VCaP (cell line): ENCODE results near the gene WBP1L.

Source experiments
- H3K27ac ChIP-seq: fragments of 450-650 bp; 2 replicates; pipeline ENCODE4 v1.5.1; 2017
- TF ChIP-seq, protein P1 (sequence below): fragments of 450-650 bp; conservative IDR thresholded peaks from 2 replicates; pipeline ENCODE4 v1.5.1; 2017; ENCODE audit warnings: mild to moderate bottlenecking, moderate library complexity

Gene WBP1L

DNA sequence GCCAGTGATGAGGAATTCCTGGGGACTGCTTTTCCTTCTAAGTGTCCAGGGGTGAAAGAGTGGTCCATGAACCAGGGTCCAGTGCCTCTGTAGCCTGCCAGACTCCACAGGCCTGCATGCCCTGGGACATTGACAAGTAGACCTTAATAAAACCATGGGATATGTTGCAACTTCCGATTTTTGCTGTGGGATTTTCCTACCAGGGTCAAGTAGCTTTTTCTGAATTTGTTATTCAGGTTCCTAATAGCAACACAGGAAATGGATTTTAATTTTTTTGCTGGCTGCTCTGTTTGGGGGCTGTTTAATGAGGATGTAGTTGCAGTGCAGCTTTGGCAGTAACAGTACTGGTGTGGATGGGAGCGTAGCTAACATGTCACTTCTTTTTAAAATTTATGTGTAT lies 42.1 kb downstream of the WBP1L start:
- no peak overlapping the region for H3K27ac ChIP-seq
- TF ChIP-seq, protein P1, sequence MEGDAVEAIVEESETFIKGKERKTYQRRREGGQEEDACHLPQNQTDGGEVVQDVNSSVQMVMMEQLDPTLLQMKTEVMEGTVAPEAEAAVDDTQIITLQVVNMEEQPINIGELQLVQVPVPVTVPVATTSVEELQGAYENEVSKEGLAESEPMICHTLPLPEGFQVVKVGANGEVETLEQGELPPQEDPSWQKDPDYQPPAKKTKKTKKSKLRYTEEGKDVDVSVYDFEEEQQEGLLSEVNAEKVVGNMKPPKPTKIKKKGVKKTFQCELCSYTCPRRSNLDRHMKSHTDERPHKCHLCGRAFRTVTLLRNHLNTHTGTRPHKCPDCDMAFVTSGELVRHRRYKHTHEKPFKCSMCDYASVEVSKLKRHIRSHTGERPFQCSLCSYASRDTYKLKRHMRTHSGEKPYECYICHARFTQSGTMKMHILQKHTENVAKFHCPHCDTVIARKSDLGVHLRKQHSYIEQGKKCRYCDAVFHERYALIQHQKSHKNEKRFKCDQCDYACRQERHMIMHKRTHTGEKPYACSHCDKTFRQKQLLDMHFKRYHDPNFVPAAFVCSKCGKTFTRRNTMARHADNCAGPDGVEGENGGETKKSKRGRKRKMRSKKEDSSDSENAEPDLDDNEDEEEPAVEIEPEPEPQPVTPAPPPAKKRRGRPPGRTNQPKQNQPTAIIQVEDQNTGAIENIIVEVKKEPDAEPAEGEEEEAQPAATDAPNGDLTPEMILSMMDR = no peak

DNA sequence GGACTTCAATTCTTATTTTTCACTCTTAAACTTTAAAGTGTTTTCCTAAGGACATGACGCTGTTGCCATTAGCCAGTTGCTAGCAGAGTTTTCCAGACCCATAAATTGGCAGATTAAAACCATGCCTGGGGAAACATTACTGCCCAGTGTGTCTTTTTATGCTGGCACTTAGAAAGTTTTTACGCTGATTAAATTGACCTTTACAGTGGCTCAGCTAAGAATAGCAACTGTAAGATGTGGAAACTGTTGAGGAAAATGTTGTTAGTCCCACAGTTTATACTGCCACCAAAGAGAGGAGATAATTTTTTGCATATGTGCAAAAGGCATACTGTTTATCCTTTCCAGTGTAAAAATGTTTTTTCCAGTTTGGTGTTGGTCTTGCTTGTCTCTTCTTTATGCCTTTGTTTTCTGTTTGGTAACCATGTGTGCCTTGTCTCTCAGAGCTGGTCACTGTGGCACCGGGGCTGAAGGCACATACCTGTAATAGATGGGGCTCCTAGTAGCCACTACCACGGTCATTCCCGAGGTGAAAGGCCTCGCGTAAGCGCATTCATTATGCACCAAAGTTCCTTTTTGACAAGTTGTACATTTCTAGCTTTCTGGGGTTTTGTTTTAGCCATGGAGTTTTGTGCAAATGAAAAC lies 48.1 kb downstream of the WBP1L start:
- TF ChIP-seq, protein P1 = no peak
- H3K27ac ChIP-seq = no peak overlapping the region

DNA sequence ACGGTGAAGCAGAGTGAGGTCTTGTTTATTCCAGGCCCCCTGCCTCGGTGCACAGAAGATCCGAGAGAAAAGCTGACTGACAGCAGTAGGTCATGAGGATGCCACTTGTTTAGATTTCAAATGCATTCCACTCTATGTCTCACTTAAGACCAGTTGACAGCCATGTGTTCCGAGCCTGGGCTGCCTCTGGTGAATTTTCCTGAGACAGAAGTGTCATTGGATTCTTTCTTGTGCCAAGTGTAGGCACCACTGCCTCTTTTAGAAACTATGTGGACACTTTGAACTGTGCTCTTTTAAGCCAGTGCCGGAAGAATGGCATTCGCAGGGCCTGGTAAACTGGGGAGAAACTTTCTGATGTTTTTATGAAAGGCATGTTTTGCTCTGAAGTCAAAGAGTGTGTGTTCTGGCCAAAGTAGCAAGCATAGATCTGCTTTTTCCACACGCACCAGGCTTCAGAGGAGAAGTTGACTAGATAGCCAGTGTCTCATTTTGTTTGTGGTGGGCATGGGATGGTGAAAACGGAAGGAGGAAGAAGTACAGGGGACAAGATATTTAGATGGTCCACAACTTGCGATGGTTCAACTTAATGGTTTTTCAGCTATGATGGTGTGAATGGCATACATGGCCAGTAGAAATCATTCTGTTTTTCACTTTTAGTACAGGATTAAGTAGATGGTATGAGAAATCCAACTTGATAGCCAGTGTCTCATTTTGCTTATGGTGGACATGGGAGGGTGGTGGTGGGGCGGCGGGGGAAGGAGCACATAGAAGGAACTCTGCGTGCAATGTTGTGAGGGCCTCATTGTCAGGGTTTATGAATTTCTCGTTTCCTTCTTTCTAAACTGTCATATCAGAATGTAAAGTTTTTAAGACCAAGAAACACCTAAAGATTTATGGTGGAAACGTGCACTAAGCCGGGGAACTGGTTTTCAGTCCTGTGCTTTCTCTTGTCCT lies 52.0 kb downstream of the WBP1L start:
- TF ChIP-seq, protein P1 = no peak
- no peak overlapping the region for H3K27ac ChIP-seq

DNA sequence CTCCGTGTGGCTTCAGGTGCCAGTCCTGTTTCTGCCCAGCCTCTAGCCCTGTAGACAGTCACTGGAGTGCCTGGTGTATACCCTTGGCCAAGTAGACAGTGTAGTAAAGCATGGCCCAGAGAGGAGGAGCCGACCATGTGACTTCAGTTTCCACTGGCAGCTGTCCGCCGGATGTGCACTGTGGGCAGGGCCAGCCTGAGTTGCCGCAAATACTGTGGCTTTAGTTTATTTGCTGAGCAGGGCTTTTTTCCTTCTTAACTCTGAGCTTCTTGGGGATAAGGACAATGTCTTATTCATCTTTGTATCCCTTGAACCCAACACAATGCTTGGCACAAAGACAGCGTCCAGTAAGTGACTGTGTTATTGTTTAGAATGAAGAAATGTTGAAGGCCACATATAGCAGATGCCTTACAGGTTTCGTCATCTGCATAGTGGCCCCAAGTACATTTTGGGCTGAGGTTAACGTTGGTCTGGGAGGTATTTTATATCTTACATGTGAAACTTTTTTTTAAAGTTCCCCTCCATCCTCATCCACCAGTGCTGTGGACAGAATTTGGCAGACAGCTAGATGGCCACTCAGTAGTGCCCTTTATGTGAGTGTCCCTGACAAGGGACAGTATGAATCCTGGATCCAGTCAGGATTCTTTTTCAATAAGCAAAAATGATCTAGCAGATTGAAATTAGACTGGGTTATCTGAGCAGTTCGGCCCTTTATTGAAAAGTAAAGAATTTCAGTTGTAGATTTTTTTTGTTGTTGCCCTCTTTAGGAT lies 52.8 kb downstream of the WBP1L start:
- H3K27ac ChIP-seq = no peak overlapping the region
- TF ChIP-seq, protein P1 = no peak

DNA sequence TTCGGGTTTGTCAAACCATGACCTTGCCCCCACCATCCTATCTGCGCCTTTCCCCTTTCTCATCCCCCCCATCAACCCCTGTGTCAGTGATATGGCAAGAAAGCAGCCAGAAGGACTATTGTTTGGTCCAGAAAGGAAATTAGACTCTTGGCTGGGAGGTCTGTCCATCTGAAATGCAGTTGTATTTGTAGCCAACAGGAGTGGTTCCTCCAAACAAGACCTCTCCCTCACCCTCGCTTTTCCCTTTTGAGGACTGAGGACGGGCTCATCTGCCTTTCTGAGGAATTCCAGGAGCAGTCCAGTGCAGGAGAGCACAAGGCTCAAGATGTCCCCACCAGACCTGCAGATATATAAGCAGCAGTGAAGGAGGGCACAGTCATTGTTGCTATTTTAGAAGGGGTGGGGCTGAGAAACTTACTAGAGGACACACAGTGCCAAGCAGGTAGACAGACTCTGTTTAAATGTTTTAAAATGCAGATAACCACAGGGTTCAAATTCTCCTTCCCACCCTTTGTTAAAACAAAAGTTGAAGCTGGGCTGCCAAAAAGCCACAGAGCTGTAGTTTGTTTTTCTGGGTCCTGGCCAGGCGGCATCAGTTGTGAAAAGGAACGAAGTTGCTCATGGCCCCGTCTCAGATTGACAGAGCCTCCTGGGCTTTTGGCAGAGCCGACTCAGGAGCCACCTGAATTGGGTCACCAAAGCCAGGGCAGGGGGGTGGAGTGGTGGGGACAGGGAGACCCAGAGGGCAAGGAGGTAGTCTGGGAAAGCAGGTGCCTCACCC lies 56.1 kb downstream of the WBP1L start:
- no peak overlapping the region for H3K27ac ChIP-seq
- TF ChIP-seq, protein P1 = no peak

DNA sequence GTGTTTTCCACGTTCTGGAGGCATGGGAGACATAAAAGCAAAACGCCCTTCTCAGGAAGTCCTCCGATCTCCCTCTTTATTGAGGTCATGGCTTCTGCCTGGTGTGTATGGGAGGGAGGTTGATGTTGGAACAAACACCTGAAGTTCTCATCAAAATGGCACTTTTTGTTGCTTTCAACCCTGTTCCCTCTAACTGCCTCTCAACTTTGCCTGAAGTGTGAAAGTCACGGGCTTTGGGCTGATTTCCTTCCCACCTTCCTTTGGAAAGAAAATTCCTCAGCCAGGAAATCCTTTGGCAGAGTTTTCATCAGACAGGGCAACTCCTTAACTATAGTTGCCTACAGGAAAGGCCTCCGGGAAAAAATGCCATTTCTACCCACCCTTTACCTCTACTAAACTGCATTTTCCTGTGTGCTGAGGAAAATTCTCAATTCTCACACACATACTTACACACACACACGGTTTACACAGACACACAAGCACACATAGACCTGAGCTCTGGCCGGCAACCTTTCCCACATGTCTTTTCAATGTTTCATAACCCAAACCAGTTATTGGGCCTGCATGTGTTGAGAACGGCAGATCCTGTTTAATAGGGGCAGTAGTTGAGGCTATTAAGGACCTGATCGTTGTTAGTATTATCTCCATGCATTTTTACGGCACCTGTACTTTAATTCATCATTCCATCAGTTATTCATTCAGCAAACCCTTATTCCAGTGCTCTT lies 57.0 kb downstream of the WBP1L start:
- no peak overlapping the region for H3K27ac ChIP-seq
- TF ChIP-seq, protein P1 = no peak
